HG03520 (cell line): ENCODE measurements around the gene PRICKLE1.
A peak's percentile ranks its signal among the peaks of the same experiment; 100 is the strongest.

Experiments used
- ATAC-seq: cut with Tn5 transposase; IDR thresholded peaks from one replicate; pipeline ENCODE4 v1.9.1; 2021; ENCODE audit warnings: mild to moderate bottlenecking, moderate library complexity; ENCODE audit not compliant: unreplicated experiment

Gene PRICKLE1

GRCh38 chr12:42462486-42462885, 127.1 kb downstream of the PRICKLE1 start:
- no peak for ATAC-seq

- no peak for ATAC-seq
Measured at GRCh38 chr12:42459336-42459847, 130.2 kb downstream of the PRICKLE1 start.

- ATAC-seq, result no peak
Measured at GRCh38 chr12:42458575-42458974, 131.0 kb downstream of the PRICKLE1 start.

GRCh38 chr12:42450248-42450647, 139.3 kb downstream of the PRICKLE1 start:
- ATAC-seq, result no peak

GRCh38 chr12:42448841-42449240, 140.7 kb downstream of the PRICKLE1 start:
- no peak for ATAC-seq

GRCh38 chr12:42447371-42447786, 142.2 kb downstream of the PRICKLE1 start:
- no peak for ATAC-seq

- ATAC-seq, result no peak
Measured at GRCh38 chr12:42446761-42447160, 142.8 kb downstream of the PRICKLE1 start.

GRCh38 chr12:42445891-42446290, 143.7 kb downstream of the PRICKLE1 start:
- no peak for ATAC-seq

- no peak for ATAC-seq
Measured at GRCh38 chr12:42444192-42444943, 145.2 kb downstream of the PRICKLE1 start.

- ATAC-seq, result no peak
Measured at GRCh38 chr12:42442888-42443287, 146.7 kb downstream of the PRICKLE1 start.

- ATAC-seq, result no peak
Measured at GRCh38 chr12:42442311-42442759, 147.2 kb downstream of the PRICKLE1 start.

GRCh38 chr12:42440608-42441007, 148.9 kb downstream of the PRICKLE1 start:
- no peak for ATAC-seq

GRCh38 chr12:42432517-42433140, 156.9 kb downstream of the PRICKLE1 start:
- no peak for ATAC-seq

- no peak for ATAC-seq
Measured at GRCh38 chr12:42428850-42429249, 160.7 kb downstream of the PRICKLE1 start.

GRCh38 chr12:42426746-42427145, 162.8 kb downstream of the PRICKLE1 start:
- ATAC-seq, result no peak

GRCh38 chr12:42422785-42423184, 166.8 kb downstream of the PRICKLE1 start:
- peak; percentile 45 for ATAC-seq

- ATAC-seq, result peak; percentile 99
Measured at GRCh38 chr12:42421844-42422779, 167.4 kb downstream of the PRICKLE1 start.

GRCh38 chr12:42420395-42420794, 169.2 kb downstream of the PRICKLE1 start:
- no peak for ATAC-seq

- no peak for ATAC-seq
Measured at GRCh38 chr12:42410340-42410739, 179.2 kb downstream of the PRICKLE1 start.

- ATAC-seq, result no peak
Measured at GRCh38 chr12:42409471-42409870, 180.1 kb downstream of the PRICKLE1 start.

- ATAC-seq, result no peak
Measured at GRCh38 chr12:42407306-42407705, 182.2 kb downstream of the PRICKLE1 start.
